GM10847 (cell line): ENCODE results near the gene OR5C1.

Experiments
- POLR2A ChIP-seq: IDR thresholded peaks from 2 replicates; pipeline ENCODE4 v1.6.1; 2011; ENCODE audit not compliant: insufficient read length; ENCODE audit errors: extremely low read depth

The OR5C1 gene

GRCh38 chr9:122822938-122823337, 34.2 kb downstream of the OR5C1 start:
- TF ChIP-seq POLR2A, result no peak

- no peak for TF ChIP-seq POLR2A
Observed at GRCh38 chr9:122827761-122828093, 39.0 kb downstream of the OR5C1 start.

DNA sequence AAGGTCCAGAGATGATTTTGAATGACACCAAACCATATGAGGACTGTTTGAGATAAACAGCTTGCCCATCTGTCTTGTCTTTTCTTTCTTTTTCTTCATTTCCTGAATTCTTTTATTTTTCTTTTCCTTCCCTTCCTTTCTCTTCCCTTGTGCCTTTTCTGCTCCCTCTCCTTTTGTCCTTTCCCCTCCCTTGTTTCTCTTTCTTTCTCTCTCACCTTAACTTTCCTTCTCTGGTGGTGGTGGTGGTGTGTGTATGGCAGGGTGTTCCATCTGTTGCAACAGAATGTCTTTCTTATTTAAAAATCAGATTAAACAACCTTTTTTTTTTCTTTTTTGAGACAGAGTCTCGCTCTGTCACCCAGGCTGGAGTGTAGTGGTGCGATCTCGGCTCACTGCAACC, 43.5 kb downstream of the OR5C1 start:
- no peak for TF ChIP-seq POLR2A

- no peak for TF ChIP-seq POLR2A
Observed at GRCh38 chr9:122835313-122835731, 46.6 kb downstream of the OR5C1 start.

DNA sequence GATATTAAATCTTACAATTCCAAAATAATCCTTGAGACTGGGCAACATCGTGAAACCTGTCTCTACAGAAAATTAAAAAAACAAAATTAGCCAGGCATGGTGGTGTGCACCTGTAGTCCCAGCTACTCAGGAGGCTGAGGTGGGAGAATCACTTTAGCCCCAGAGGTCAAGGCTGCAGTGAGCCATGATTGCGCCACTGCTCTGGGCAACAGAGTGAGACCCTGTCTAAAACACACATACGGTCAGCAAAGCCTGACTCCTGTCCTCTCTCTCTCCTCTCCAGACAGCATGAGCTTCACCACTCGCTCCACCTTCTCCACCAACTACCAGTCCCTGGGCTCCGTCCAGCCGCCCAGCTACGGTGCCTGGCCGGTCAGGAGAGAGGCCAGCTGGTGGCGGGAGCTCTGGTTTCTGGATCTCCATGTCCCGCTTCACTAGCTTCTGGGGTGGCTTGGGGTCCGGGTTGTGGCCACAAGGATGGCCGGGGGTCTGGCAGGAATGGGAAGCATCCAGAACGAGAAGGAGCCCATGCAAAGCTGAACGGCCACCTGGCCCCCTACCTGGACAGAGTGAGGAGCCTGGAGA, 48.6 kb downstream of the OR5C1 start:
- TF ChIP-seq POLR2A, result no peak
